ENCODE results near the gene ZNF892. TPM values are rescaled to one million over a fixed set of nuclear protein-coding genes. Genes with fewer than 3 reads are reported as not detected.
"Not testable (repeated sequence)": the region's sequence is repeated elsewhere in the genome, so short reads cannot be mapped to it uniquely, and the experiment has no call there.

ZNF892 gene
- 1.2 and 1.3 TPM in 2 replicates for total RNA-seq (2014; rRNA removed; shearing (Covaris generic))
- 0.47 and 1.5 TPM in 2 replicates for polyA plus RNA-seq (2015; cell fraction: cytosol; rRNA removed)
- not detected in 2 replicates for polyA plus RNA-seq (2015; cell fraction: nucleus; rRNA removed)

GRCh38 chr2:95207111-95207961 lies at the start of gene ZNF892:
ZNF892 (plus strand) TSS chr2:95207521; CDS start chr2:95207816, 295 bp downstream.
- in situ Hi-C loops (cut with HindIII; ENCODE audit: low pct_unique_long_range_greater_than_20kb, low sequenced_read_pairs): no loop called here
- peak; percentile 81 for DNase-seq (ENCODE audit: low read depth, low spot score)

DNA sequence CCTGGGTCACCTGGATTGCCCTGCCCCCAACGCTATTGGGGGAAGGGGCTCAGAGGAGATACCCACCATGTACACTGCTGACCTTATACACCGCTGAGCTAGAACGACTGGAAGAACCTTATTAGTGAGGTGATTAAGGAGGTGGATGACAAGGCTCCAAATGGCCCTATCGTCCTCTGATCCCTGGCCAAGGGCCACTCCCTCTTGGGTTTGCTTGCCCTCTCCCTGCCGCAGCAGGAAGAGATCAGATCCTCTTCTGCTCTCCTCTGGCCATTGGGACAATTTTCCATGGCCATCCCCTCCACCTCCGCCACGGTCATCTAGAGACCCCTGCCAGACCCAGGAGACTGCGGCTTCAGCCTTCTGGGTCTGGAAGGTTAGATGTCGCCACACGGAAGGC lies 48.9 kb upstream of the ZNF892 start:
- in situ Hi-C loops (cut with HindIII; ENCODE audit: low pct_unique_long_range_greater_than_20kb, low sequenced_read_pairs): no loop called here
- no peak for DNase-seq (ENCODE audit: low read depth, low spot score)

GRCh38 chr2:95158891-95159619 lies 48.3 kb upstream of the ZNF892 start:
- DNase-seq (ENCODE audit: low read depth, low spot score): peak; percentile 4
- in situ Hi-C loops (cut with HindIII; ENCODE audit: low pct_unique_long_range_greater_than_20kb, low sequenced_read_pairs): no loop called here

DNA sequence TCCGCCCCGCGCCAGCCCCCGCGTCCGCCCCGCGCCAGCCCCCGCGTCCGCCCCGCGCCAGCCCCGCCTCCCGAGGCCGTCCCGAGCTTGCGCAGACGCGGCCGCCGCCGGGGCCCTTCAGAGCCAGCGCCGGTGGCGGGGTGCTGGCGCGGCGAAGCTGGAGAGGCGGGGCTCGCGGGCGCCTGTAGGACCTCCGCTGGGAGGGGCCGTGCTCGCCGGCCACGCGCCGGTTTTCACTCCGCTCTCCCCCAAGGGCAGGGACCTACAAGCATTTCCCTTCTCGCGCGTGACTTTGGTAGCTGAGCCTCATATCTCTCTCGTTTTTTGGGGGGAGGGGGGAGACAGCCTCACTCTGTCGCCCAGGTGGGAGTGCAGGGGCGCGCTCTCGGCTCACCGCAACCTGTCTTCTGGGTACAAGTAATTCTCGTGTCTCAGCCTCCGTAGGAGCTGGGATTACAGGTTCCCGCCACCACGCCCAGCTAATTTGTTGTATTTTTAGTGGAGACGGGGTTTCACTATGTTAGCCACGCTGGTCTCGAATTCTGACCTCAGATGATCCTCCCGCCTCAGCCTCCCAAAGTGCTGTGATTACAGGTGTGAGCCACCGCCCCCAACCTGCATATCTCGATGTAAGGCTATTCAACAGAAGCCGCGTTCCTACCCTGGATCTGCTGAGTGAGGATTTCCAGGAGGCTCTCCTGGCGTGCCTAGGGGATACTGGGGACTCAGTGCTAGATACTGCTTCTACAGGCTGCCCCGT lies 47.5 kb upstream of the ZNF892 start, which contains the start of gene ZNF514:
Gene ZNF514 (minus strand): TSS at position 159 of the 760 bp plus-strand sequence. CDS start 6,595 bp downstream, outside the sequence.
- in situ Hi-C loops (cut with HindIII; ENCODE audit: low pct_unique_long_range_greater_than_20kb, low sequenced_read_pairs): no loop called here
- DNase-seq (ENCODE audit: low read depth, low spot score): peak; percentile 51

GRCh38 chr2:95165030-95165370 lies 42.3 kb upstream of the ZNF892 start:
- DNase-seq (ENCODE audit: low read depth, low spot score): no peak
- in situ Hi-C loops (cut with HindIII; ENCODE audit: low pct_unique_long_range_greater_than_20kb, low sequenced_read_pairs): no loop called here

DNA sequence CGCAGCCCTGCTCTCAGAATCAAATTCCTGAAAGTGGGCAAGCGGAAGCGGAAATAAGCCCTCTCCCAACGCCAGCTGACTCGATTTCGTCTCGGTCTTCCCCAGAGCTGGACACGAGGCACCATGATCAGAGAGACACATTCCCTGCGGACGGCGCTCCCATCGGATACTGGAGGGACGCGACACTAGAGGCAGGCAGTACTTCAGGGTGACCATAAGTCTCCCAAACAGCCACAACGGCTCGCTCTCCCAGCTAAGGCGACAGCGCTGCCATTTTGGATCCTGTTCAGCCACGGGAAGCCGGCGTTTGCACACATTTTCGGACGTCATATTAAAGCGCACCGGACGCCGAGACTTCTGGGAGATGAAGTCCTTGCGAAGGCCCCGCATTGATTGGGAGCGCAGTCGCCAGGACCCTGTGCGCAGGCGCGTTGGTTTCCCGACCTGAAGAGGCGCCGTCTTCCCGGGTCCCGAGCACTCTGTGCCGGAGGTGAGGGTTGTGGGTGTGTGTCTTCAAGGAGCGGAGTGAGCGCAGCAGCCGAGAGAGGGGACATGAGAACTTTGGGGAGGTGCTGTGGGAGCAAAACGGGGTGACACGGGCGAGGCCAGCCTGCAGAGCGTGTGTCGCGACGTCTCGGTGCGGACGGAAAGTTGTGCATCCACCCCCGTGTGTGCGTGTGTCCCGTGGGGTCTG lies 41.8 kb upstream of the ZNF892 start, which contains the start of gene ZNF2:
Gene ZNF2 (plus strand): TSS at position 439 of the 694 bp plus-strand sequence. CDS start 10,418 bp downstream, outside the sequence.
- in situ Hi-C loops (cut with HindIII; ENCODE audit: low pct_unique_long_range_greater_than_20kb, low sequenced_read_pairs): no loop called here
- DNase-seq (ENCODE audit: low read depth, low spot score): peak; percentile 97

DNA sequence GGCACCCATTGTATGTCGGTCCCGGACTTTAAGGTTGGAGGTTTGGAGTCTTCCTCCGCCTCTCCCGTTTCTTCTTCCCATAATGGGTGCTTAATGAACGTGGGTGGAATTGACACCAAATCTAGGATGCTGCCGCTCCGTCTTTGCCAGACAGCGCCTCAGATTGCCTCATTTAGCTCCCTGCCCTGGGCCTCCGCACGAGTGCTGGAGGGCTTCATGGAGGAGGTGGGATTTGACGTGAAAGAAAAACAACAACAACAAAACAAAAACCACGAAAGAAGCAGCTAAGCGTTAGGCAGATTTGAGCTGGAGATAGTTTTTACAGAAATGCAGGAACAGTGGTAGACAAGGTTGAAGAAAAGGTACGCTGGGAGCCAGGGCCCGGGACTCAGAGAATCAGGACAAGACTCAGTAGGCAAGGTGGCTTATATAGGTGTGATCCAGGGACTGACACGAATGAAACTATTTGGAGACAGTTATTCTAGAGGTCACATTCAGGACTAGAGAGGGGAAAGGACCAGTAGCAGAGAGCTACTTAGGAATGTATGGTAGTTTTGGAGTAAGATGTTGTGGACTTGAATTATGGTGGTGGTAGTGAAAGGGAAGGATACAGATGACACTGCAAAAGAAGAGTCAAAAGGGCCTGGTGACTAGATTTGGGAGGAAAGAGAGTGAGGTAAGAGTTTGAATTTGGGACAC lies 41.1 kb upstream of the ZNF892 start:
- in situ Hi-C loops (cut with HindIII; ENCODE audit: low pct_unique_long_range_greater_than_20kb, low sequenced_read_pairs): no loop called here
- DNase-seq (ENCODE audit: low read depth, low spot score): no peak

DNA sequence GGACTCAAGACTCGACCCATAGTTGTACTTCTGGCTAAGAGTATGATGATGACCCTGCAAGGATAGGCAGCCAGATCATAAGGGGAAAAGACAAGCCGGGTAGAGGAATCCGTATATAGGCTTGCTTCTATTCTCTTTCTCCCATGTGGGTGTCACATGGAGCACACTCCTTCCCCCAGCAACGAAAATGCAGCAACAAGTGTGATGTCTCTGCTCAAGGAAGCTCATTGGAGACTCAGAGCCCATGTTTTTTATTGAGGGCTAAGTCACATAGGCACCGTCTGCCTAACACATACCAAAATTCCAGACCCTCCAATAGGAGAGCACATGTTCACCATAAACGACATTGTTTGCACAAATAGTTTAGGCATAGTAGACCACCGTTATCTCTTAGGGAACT lies 35.4 kb upstream of the ZNF892 start:
- peak; percentile 10 for DNase-seq (ENCODE audit: low read depth, low spot score)
- in situ Hi-C loops (cut with HindIII; ENCODE audit: low pct_unique_long_range_greater_than_20kb, low sequenced_read_pairs): no loop called here

- in situ Hi-C loops (cut with HindIII; ENCODE audit: low pct_unique_long_range_greater_than_20kb, low sequenced_read_pairs): no loop called here
Observed at GRCh38 chr2:95174031-95174542, 33.2 kb upstream of the ZNF892 start.

GRCh38 chr2:95179451-95179850 lies 27.9 kb upstream of the ZNF892 start:
- DNase-seq (ENCODE audit: low read depth, low spot score): no peak
- in situ Hi-C loops (cut with HindIII; ENCODE audit: low pct_unique_long_range_greater_than_20kb, low sequenced_read_pairs): no loop called here

More at GRCh38 chr2:95174031-95174542, 33.2 kb upstream of the ZNF892 start:
- no peak for DNase-seq (ENCODE audit: low read depth, low spot score)

DNA sequence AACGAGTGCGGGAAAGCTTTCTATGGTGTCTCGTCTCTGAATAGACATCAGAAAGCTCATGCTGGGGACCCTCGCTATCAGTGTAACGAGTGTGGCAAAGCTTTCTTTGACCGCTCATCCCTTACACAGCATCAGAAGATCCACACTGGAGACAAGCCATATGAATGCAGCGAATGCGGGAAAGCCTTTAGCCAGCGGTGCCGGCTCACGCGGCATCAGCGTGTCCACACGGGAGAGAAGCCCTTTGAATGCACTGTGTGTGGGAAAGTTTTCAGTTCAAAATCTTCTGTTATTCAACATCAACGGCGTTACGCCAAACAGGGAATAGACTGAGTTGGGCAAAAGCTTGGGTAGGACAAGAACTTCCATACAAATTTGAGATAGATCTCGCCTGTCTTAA lies 25.5 kb upstream of the ZNF892 start:
- in situ Hi-C loops (cut with HindIII; ENCODE audit: low pct_unique_long_range_greater_than_20kb, low sequenced_read_pairs): no loop called here
- no peak for DNase-seq (ENCODE audit: low read depth, low spot score)

DNA sequence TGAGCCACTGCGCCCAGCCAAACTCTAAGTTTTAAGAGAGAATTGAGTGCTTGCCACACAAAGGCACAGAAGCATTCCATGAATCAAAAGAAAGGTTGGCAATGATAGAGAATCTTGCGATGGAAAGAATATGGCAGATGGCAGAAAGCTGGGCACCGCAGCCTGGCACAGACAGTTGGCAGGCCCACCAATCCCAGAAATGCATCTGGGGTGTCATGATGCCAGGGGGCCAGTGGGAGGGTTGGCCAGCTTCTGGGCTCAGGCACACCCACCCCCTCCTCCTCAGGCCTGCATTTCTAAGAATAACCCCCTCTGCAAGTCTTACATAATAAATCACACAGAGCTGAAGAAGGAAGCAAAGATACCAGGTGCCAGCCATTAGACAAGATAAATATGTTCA lies 22.1 kb upstream of the ZNF892 start:
- in situ Hi-C loops (cut with HindIII; ENCODE audit: low pct_unique_long_range_greater_than_20kb, low sequenced_read_pairs): no loop called here
- DNase-seq (ENCODE audit: low read depth, low spot score): no peak

- no peak for DNase-seq (ENCODE audit: low read depth, low spot score)
- in situ Hi-C loops (cut with HindIII; ENCODE audit: low pct_unique_long_range_greater_than_20kb, low sequenced_read_pairs): no loop called here
Observed at GRCh38 chr2:95185973-95186372, 21.3 kb upstream of the ZNF892 start.

DNA sequence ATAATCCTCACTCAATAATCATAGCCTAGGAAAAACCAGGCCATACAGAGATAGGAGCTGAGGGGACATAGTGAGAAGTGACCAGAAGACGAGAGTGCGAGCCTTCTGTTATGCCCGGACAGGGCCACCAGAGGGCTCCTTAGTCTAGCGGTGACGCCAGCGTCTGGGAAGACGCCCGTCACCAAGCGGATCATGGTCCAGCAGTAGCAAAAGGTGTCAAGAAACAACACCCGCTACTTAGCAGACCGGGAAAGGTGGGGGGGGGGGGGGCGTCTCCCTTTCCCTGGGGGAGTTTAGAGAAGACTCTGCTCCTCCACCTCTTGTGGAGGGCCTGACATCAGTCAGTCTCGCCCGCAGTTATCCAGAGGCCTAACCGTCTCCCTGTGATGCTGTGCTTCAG lies 14.4 kb upstream of the ZNF892 start:
- in situ Hi-C loops (cut with HindIII; ENCODE audit: low pct_unique_long_range_greater_than_20kb, low sequenced_read_pairs): not testable (repeated sequence)
- peak; percentile 41 for DNase-seq (ENCODE audit: low read depth, low spot score)

DNA sequence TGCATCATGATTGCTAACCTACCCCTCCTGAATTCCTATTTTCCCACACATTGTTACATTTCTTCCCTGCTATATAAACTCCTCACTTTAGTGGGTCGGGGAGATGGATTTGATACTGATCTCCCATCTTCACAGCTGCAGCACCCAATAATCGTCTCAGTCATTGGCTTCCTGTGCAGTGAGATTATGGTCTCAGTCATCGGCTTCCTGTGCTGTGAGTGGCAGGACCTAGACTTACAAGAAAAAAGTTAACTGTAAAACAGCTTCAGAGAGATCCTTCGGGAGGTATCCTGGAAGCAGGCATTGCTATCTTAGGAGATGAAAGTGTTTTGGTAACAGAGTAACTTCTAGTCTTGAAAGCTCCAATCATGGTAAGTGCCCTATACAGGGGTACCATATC lies 3.4 kb upstream of the ZNF892 start:
- DNase-seq (ENCODE audit: low read depth, low spot score): no peak
- in situ Hi-C loops (cut with HindIII; ENCODE audit: low pct_unique_long_range_greater_than_20kb, low sequenced_read_pairs): no loop called here

- DNase-seq (ENCODE audit: low read depth, low spot score): no peak
- in situ Hi-C loops (cut with HindIII; ENCODE audit: low pct_unique_long_range_greater_than_20kb, low sequenced_read_pairs): no loop called here
Observed at GRCh38 chr2:95204396-95204795, 2.9 kb upstream of the ZNF892 start.
